Aorta (tissue), 5 donors: ENCODE measurements around the gene TBCA. TPM values are rescaled to one million over a fixed set of nuclear protein-coding genes. Genes with fewer than 3 reads are reported as not detected.
"Not testable (repeated sequence)": the region's sequence is repeated elsewhere in the genome, so short reads cannot be mapped to it uniquely, and the experiment has no call there.

Experiments used
- ATAC-seq: fragments of 200-7000 bp; cut with Tn5 transposase; one replicate; pipeline ENCODE4 v1.9.1; 2022; ENCODE audit warnings: moderate library complexity; ENCODE audit not compliant: low FRiP score
- DNase-seq, 2 donors: peaks; one replicate each; pipeline ENCODE4 v3.0.0-alpha.2; 2020
- H3K27ac ChIP-seq, 2 donors: one replicate each; pipeline ENCODE4 v1.5.1; 2013; ENCODE audit warnings: low read length in 2 of 2, mild to moderate bottlenecking in 2 of 2, moderate library complexity in 2 of 2, control low read depth in 1 of 2, inconsistent platforms in 1 of 2, low read depth in 1 of 2
- H3K27me3 ChIP-seq, 2 donors: one replicate each; pipeline ENCODE4 v1.6.1; 2013; ENCODE audit warnings: control low read depth in 1 of 2, low read length in 1 of 2, mild to moderate bottlenecking in 1 of 2, moderate library complexity in 1 of 2; ENCODE audit not compliant: insufficient read depth in 2 of 2, control insufficient read depth in 1 of 2
- H3K36me3 ChIP-seq, 2 donors: one replicate each; pipeline ENCODE4 v1.6.1; 2013; ENCODE audit warnings: control low read depth in 1 of 2, low read length in 1 of 2, mild to moderate bottlenecking in 1 of 2; ENCODE audit not compliant: insufficient read depth in 2 of 2, control insufficient read depth in 1 of 2
- H3K4me1 ChIP-seq, 2 donors: one replicate each; pipeline ENCODE4 v1.6.1; 2013; ENCODE audit warnings: low read length in 2 of 2, control low read depth in 1 of 2, mild to moderate bottlenecking in 1 of 2, moderate library complexity in 1 of 2; ENCODE audit not compliant: insufficient read depth in 2 of 2, control insufficient read depth in 1 of 2
- H3K4me3 ChIP-seq, 2 donors: one replicate each; pipeline ENCODE4 v1.5.1; 2013; ENCODE audit warnings: low read length in 2 of 2, control low read depth in 1 of 2, mild to moderate bottlenecking in 1 of 2
- H3K9me3 ChIP-seq: one replicate; pipeline ENCODE4 v1.6.1; 2013; ENCODE audit warnings: mild to moderate bottlenecking, low read length; ENCODE audit not compliant: control insufficient read depth
- WGBS, 2 donors: extraction: QIAGEN DNeasy Blood & Tissue Kit; methylation state at CpG; one replicate each; pipeline ENCODE4 v1.1.7; 2013; 5-methylcytosine and 5-hydroxymethylcytosine counted together
- intact Hi-C, 2 donors: fragments of 100-400 bp; cut with DNase I; formaldehyde crosslinking; loops; one replicate each; pipeline versions ENCODE4 v1.14.2 to v1.15.0; 2022
- polyA plus RNA-seq, 2 donors: library from polyadenylated mRNA; stranded (reverse); fragments of 200-250 nt; gene quantifications; one replicate each; pipeline ENCODE4 v1.2.3, GENCODE V29; 2013
- total RNA-seq, 2 donors: library from RNA; stranded (reverse); fragmentation: NEBNext Ultra II Directional; extraction: Animal tissue kit (Norgen Biotek cat#: 25700); gene quantifications; one replicate each; pipeline ENCODE4 v1.2.1, GENCODE V29; 2021
- donor health status: healthy with polysubstance abuse.
- donor health status: Bipolar disorder and iron deficiency.
- donor health status: DM: no; HTN: no; CAD: no.
- donor health status: DM: no; HTN: no; CAD: no.
- donor health status: DM: yes; HTN: yes; CAD: no.

The TBCA gene
- total and polyA plus RNA-seq, 4 donors, result 98.9 to 269 (median 158) TPM

DNA sequence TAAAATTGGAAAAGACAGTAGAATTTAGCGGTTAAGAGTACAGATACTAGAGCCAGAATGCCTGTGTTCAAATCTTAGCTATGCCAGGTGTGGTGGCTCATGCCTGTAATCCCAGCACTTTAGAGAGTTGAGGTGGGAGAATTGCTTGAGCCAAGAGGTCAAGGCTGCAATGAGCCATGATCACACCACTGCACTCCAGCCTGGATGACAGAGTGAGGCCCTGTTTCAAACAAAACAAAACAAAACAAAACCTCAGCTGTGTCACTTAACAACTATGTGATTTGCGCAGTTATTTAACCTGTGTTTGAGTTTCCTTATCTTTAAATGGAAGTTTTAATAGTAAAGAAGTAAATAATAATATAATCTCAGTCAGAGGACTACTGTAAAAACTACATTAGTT is 68.3 kb downstream of the TBCA start:
- Histone ChIP-seq H3K27ac (no peak overlapping the region), H3K9me3 (no peaks in the 10 kb centered on the region), H3K4me1 (no peaks in the 10 kb centered on the region), H3K27me3 (no peaks in the 10 kb centered on the region), H3K36me3 (peaks cover 3 to 4% of the 10 kb centered on the region in 2 donors), H3K4me3 (no peak overlapping the region)
- ATAC-seq (no peak), DNase-seq (no peak)
- intact Hi-C loops, result no loop called here
- WGBS, 2 donors, result 95% methylated on average over 2 of the region's 2 CpGs

GRCh38 chr5:77699569-77699968 is 76.6 kb downstream of the TBCA start:
- intact Hi-C loops, result not testable (repeated sequence)

GRCh38 chr5:77698920-77699319 is 77.2 kb downstream of the TBCA start:
- DNase-seq (no peak), ATAC-seq (no peak)
- H3K9me3 ChIP-seq, result no peaks in the 10 kb centered on the region
- peaks cover 0 to 2% of the 10 kb centered on the region in 2 donors for H3K36me3 ChIP-seq
- H3K4me1 ChIP-seq, result peaks cover 0 to 3% of the 10 kb centered on the region in 2 donors
- no peak overlapping the region for H3K4me3 ChIP-seq
- H3K27ac ChIP-seq, result no peak overlapping the region
- no peaks in the 10 kb centered on the region for H3K27me3 ChIP-seq
- intact Hi-C loops, result no loop called here

More at GRCh38 chr5:77699569-77699968, 76.6 kb downstream of the TBCA start:
- 67 to 69% methylated on average over 7 of the region's 7 CpGs for WGBS, 2 donors
- not testable (repeated sequence) for H3K27me3 ChIP-seq, H3K4me3 ChIP-seq, H3K27ac ChIP-seq, H3K9me3 ChIP-seq, H3K4me1 ChIP-seq, ATAC-seq, DNase-seq, H3K36me3 ChIP-seq

GRCh38 chr5:77697692-77698091 is 78.4 kb downstream of the TBCA start:
- H3K27ac ChIP-seq, result no peak overlapping the region
- DNase-seq (no peak), ATAC-seq (no peak)
- WGBS, 2 donors, result 89 to 92% methylated on average over 3 of the region's 3 CpGs
- peaks cover 0 to 2% of the 10 kb centered on the region in 2 donors for H3K36me3 ChIP-seq
- H3K4me1 ChIP-seq, result peaks cover 0 to 3% of the 10 kb centered on the region in 2 donors
- intact Hi-C loops, result no loop called here
- H3K4me3 ChIP-seq, result no peak overlapping the region
- H3K27me3 ChIP-seq, result no peaks in the 10 kb centered on the region
- H3K9me3 ChIP-seq, result no peaks in the 10 kb centered on the region

- Histone ChIP-seq H3K4me1 (peaks cover 0 to 3% of the 10 kb centered on the region in 2 donors), H3K27ac (no peak overlapping the region), H3K27me3 (no peaks in the 10 kb centered on the region), H3K9me3 (no peaks in the 10 kb centered on the region), H3K4me3 (no peak overlapping the region), H3K36me3 (no peaks in the 10 kb centered on the region)
- DNase-seq (no peak), ATAC-seq (no peak)
- intact Hi-C loops, result no loop called here
- WGBS, 2 donors, result 98 to 100% methylated on average over 1 of the region's 1 CpG
These were observed 80.0 kb downstream of the TBCA start for GRCh38 chr5:77696120-77696519.

DNA sequence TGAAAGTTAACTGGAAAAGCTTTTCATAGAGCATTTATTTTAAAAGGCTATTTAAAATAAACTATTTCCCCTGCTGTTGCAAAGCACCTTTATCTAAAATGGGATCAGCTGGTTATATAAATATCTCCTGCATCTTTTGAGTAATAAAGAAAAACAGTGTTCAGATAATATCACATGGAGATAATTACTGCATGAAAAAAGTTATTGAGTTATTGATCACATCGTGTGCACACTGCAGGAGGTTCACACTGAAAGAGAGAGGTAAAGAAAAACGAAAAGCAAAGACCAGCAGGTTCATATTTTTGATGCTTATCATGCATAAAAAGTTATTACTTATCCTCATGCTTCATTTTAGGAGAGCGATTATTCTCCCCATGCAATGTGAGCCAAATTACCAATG is 82.2 kb downstream of the TBCA start:
- Histone ChIP-seq H3K36me3 (no peaks in the 10 kb centered on the region), H3K27ac (no peak overlapping the region), H3K4me1 (peaks cover 0 to 3% of the 10 kb centered on the region in 2 donors), H3K4me3 (no peak overlapping the region), H3K9me3 (no peaks in the 10 kb centered on the region), H3K27me3 (no peaks in the 10 kb centered on the region)
- intact Hi-C loops, result no loop called here
- 86 to 91% methylated on average over 3 of the region's 3 CpGs for WGBS, 2 donors
- DNase-seq, result no peak
- no peak for ATAC-seq

GRCh38 chr5:77683171-77683732 is 92.9 kb downstream of the TBCA start:
- Histone ChIP-seq H3K27me3 (no peaks in the 10 kb centered on the region), H3K4me3 (no peak overlapping the region), H3K36me3 (no peaks in the 10 kb centered on the region), H3K4me1 (no peaks in the 10 kb centered on the region), H3K27ac (no peak overlapping the region), H3K9me3 (no peaks in the 10 kb centered on the region)
- intact Hi-C loops, result no loop called here
- DNase-seq, result no peak
- ATAC-seq, result no peak
- 90% methylated on average over 6 of the region's 6 CpGs for WGBS, 2 donors

DNA sequence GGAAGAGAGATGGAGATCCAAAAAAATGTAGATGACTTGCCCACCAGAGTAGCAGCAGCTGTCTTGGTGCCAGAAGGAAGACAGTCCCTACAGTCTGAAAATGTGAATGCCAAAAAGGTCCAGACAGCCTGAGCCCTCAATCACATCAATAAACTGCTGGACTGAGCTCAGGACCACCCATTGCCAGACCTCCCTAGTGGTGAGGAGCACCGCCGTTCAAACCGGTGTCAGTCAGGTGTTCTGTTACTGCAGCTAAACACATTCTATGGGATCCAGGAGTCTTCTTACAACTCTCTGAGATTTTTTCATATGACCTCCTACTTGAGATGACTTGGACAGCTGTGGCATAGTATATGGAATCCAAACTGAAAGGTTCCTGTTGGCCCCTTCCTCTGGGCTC is 105.6 kb downstream of the TBCA start:
- DNase-seq, result no peak
- Histone ChIP-seq H3K4me1 (no peaks in the 10 kb centered on the region), H3K4me3 (no peak overlapping the region), H3K27me3 (no peaks in the 10 kb centered on the region), H3K27ac (no peak overlapping the region), H3K9me3 (no peaks in the 10 kb centered on the region), H3K36me3 (no peaks in the 10 kb centered on the region)
- ATAC-seq, result no peak
- WGBS, 2 donors, result 60 to 61% methylated on average over 3 of the region's 3 CpGs
- intact Hi-C loops, result no loop called here

DNA sequence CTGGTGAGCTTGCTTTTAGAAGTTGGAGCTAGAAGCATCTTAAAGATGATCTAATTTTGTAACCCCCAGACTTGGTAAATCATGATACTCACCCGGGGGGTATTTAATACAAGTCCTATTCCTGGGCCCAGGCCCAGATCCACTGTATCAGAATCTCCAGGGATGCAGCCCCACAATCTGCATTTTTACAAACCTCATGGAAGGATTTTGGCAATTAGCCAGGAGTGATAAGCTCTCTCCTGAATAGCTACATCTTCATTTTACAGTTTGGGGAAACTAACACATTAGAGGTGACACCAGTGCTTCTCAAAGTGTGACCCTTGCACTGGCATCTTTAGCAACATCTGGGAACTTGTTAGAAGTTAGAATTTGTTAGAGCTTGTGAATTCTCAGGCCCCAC is 106.5 kb downstream of the TBCA start:
- Histone ChIP-seq H3K36me3 (no peaks in the 10 kb centered on the region), H3K9me3 (no peaks in the 10 kb centered on the region), H3K27me3 (no peaks in the 10 kb centered on the region), H3K4me1 (no peaks in the 10 kb centered on the region), H3K27ac (no peak overlapping the region), H3K4me3 (no peak overlapping the region)
- ATAC-seq (no peak), DNase-seq (no peak)
- intact Hi-C loops, result no loop called here
- 69 to 80% methylated on average over 1 of the region's 1 CpG for WGBS, 2 donors
